Hepatic stellate cell (primary cell): ENCODE data around the gene POC5.
A peak's percentile ranks its signal among the peaks of the same experiment; 100 is the strongest.
"Not testable (repeated sequence)": the region's sequence is repeated elsewhere in the genome, so short reads cannot be mapped to it uniquely, and the experiment has no call there.

ENCODE experiments used
- DNase-seq: peaks from one replicate; pipeline ENCODE4 v3.0.0; 2011; ENCODE audit warnings: low spot score

POC5 gene, protein sequence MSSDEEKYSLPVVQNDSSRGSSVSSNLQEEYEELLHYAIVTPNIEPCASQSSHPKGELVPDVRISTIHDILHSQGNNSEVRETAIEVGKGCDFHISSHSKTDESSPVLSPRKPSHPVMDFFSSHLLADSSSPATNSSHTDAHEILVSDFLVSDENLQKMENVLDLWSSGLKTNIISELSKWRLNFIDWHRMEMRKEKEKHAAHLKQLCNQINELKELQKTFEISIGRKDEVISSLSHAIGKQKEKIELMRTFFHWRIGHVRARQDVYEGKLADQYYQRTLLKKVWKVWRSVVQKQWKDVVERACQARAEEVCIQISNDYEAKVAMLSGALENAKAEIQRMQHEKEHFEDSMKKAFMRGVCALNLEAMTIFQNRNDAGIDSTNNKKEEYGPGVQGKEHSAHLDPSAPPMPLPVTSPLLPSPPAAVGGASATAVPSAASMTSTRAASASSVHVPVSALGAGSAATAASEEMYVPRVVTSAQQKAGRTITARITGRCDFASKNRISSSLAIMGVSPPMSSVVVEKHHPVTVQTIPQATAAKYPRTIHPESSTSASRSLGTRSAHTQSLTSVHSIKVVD

DNA sequence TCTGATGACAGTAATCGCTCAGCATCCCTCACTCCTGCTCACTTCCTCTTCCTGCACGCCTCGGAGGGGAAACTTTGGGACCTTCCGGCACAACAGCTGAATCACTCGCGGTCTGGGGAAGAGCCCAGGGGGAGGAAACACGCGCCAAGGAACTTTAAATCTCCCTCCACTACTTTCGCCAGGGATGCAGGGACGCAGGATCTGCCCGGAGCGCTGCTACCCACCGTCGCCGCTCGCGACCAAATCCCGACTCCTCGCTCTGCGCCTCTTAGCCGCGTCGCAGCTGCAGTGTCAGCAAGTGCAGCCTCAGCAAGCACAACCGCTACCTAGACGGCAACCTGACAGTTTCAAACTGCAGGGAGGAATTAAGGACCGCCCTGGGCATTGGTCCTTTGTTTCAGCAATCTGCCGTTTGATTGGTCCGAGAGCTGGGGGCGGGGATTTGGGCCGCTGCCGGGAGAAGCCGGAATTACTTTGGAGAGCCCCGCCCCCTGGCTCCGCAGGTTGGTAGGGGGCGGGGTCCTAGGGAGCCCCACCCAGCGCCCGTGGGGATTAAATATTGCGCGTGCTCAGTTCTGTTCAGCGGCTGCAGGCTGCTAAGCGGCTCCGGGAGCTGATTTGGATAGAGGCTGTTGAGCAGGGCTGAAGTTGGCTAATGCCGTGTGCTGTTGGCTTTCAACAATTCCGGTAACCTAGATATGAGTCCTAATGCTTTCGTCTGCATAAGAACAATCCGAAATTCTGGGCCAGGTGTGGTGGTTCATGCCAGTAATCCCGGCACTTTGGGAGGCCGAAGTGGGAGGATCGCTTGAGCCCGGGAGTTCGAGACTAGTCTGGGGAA, at the start of gene POC5:
Gene POC5 (minus strand): TSS at position 356 of the 841 bp plus-strand sequence. CDS start 4,500 bp downstream, outside the sequence.
- DNase-seq: peak; percentile 94

DNA sequence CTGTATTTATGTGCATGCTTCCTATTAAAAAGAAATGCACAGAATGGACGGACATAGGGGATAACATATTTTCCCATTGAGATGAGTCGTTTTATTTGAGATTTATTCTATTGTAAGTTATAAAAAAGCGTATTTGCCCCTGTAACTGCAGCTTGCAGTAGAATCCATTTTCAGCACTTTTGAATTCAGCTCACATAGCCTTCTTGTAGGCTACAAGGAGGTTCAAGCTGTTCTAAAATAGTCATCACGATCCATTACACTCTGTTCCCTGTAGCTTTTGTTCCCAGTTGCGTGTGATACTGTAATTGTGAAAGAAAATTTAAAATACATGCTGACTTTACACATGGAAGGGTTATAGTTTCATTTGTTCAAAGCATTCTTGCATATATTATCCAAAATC, 40.9 kb upstream of the POC5 start:
- no peak for DNase-seq

DNA sequence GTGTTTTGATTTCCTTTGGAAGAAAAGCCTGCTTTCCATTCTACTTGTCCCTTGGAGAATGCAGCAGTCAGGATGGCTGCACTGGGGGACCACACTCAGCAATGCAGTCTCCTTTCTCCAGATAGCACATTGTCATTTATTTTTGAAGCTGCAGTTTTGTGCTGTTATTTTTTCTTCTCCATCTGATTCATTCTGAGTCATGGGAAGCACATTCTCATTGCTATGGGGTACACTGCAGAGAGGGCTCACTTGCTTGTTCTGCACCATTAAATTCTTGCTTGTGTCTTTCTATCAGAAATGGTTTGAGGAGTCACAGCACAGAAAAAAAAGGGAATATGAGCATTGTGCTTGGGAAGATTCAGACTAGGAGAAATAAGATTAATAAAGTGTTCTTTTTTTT, 39.7 kb upstream of the POC5 start:
- DNase-seq: no peak

GRCh38 chr5:75756211-75756610, 39.0 kb upstream of the POC5 start:
- no peak for DNase-seq

DNA sequence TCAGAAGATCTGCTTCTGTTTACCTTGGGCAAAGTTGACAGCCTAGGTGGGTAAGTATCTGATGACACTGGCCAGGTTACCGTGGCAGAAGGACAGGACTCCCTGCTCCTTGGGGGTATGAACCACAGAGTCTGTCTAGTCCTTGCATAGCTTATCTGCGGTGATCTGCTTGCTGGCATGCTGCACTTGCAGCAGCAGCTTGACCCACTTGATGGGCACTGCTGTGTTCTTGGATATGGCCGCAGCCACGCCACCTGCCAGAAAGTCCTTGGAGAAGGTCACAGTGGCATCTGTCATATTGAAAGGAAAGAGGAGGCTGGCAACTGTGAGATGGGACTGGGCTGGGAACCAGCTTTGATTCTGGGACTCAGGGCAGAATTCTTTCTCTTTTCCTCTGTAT, 35.9 kb upstream of the POC5 start:
- no peak for DNase-seq

DNA sequence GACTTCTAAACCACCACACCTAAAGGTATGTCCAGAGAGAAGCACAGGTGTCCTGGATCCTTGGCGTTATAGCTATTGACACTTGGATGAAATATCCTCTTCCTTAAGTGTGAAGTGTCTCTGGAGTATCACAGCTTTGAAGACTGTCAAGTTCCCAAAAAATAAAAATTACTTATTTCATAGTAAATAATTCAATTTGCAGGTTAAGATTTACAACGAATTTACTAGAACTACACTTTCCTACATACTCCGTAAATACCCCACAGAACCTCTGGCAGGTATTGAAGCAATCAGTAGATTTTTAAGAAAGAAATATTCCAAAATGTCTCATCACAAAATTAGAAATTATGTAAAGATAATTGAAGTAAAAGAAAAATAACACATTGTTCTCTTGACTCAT, 27.1 kb upstream of the POC5 start:
- no peak for DNase-seq

- no peak for DNase-seq
Measured at GRCh38 chr5:75736273-75736672, 19.0 kb upstream of the POC5 start.

- DNase-seq: peak; percentile 14
Measured at GRCh38 chr5:75734913-75735789, 17.9 kb upstream of the POC5 start.

GRCh38 chr5:75733767-75734166, 16.5 kb upstream of the POC5 start:
- no peak for DNase-seq

GRCh38 chr5:75731515-75731914, 14.3 kb upstream of the POC5 start:
- DNase-seq: not testable (repeated sequence)

DNA sequence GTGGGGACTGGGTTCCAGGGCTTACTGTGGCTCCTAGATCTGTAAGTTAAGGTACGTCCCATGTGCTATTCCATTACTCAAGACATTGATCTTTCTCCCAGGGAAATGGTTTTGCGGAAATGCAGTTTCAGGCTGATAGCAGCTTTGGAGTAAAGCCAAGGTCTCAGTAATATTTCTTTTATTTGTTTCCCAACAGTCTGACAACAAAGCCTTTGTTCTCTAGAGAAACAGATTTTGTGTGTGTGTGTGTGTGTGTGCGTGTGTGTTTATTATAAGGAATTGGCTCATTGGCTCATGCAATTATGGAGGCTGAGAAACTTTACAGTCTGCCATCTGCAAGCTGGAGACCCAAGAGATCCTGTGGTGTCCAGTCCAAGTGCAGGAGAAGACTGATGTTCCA, 12.1 kb upstream of the POC5 start:
- DNase-seq: no peak

DNA sequence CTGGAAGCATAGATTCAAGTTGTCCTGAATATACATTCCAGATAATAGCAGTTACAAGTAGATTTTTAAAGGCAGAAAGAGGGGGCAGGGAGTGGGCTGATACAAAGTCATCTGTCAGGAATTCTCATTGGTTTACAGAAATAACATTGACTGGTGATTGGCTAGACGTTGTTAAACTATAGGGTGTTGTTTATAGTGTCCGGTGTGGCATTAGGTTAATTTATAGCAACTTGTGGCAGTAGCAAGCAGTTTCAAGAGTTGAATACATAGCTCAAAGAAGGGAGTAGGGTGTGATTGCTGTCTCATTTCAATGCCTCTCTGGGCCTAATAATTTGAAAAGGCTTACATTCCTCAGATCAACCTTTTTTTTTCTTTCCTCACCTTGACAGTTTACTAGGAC, 10.7 kb upstream of the POC5 start:
- DNase-seq: no peak

- not testable (repeated sequence) for DNase-seq
Measured at GRCh38 chr5:75726224-75726623, 9.0 kb upstream of the POC5 start.

DNA sequence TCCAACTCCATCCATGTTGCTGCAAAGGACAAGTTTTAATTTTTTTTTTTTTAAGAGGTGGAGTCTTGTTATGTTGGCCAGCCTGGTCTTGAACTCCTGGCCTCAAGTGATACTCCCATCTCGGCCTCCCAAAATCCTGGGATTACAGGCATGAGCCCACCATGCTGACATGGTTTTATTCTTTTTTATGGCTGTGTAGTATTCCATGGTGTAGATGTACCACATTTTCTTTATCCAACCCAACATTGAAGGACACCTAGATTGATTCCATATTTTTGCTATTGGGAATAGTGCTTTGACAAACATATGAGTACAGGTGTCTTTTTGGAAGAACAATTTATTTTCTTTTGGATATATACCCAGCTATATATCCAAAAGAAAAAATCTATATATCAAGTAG, 6.1 kb upstream of the POC5 start:
- DNase-seq: no peak

DNA sequence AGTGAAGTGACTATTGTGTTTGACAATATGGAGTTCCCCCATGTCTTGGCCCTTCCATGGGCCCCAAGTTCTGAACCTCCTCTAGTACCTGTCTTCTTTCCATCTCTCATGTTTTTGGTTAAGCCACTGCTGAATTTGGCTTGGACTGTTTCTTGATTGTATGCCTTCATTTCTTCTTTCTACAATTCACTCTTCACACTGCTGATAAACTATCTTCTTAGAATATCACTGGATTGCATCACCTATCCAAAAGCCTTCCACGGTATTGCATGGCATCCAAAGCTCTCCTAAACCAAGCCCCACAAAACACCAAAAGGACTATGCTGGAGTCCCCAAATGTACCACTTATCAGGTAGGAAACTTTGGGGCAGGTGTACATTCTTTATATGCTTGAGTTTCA, 4.3 kb upstream of the POC5 start:
- DNase-seq: no peak

DNA sequence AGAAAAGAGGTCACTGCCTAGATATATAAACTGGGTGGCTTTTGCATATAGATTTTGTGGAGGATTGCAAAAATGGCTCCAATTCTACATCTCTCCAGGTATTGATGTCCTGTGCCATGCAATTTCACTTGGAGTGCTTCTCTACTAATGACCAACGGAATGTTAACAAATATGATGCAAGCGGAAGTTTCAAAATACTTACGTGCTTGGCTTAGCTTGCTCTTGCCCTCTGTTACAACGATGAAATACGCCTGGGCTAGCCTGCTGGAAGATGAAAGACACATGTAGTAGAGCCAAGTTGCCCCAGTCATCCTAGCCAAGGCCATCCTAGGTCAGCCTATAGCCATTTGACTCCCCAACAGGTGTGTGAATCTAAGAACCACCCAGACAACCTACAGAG, 3.6 kb upstream of the POC5 start:
- DNase-seq: no peak

GRCh38 chr5:75716715-75717081, 539 bp downstream of the POC5 start:
- no peak for DNase-seq

GRCh38 chr5:75712091-75712490, 5.1 kb downstream of the POC5 start:
- DNase-seq: no peak

GRCh38 chr5:75711151-75711550, 6.1 kb downstream of the POC5 start:
- DNase-seq: no peak

- DNase-seq: no peak
Measured at GRCh38 chr5:75710637-75711036, 6.6 kb downstream of the POC5 start.

- no peak for DNase-seq
Measured at GRCh38 chr5:75707911-75708509, 9.2 kb downstream of the POC5 start.

- DNase-seq: no peak
Measured at GRCh38 chr5:75706775-75707174, 10.5 kb downstream of the POC5 start.
